Tongue (tissue), 2 donors: ENCODE data around the gene MAD2L2. TPM values are rescaled to one million over a fixed set of nuclear protein-coding genes. Genes with fewer than 3 reads are reported as not detected.

Source experiments
- DNase-seq: peaks from one replicate; pipeline ENCODE4 v3.0.0-alpha.2; 2015
- total RNA-seq: library from RNA; depleted of rRNA; stranded (reverse); fragments of >200 nt; gene quantifications from one replicate; pipeline ENCODE4 v1.2.3, GENCODE V29; 2014

MAD2L2 gene
- total RNA-seq, result 33.5 TPM

GRCh38 chr1:11681071-11681771, at the start of gene MAD2L2:
MAD2L2 (minus strand) TSS chr1:11681148; CDS start chr1:11680601, 547 bp downstream.
- DNase-seq, result peak; percentile 94

GRCh38 chr1:11730429-11730891, 49.5 kb upstream of the MAD2L2 start:
- peak; percentile 10 for DNase-seq

GRCh38 chr1:11729498-11730428, 48.8 kb upstream of the MAD2L2 start:
- DNase-seq, result no peak

GRCh38 chr1:11729155-11729497, 48.2 kb upstream of the MAD2L2 start:
- DNase-seq, result no peak

- DNase-seq, result no peak
Measured at GRCh38 chr1:11728126-11728806, 47.3 kb upstream of the MAD2L2 start.

GRCh38 chr1:11727119-11727518, 46.2 kb upstream of the MAD2L2 start:
- DNase-seq, result no peak

GRCh38 chr1:11725616-11726015, 44.7 kb upstream of the MAD2L2 start:
- no peak for DNase-seq

GRCh38 chr1:11722538-11722937, 41.6 kb upstream of the MAD2L2 start:
- peak; percentile 54 for DNase-seq

- no peak for DNase-seq
Measured at GRCh38 chr1:11721311-11721710, 40.4 kb upstream of the MAD2L2 start.

GRCh38 chr1:11720525-11720924, 39.6 kb upstream of the MAD2L2 start:
- DNase-seq, result no peak

- no peak for DNase-seq
Measured at GRCh38 chr1:11720033-11720376, 39.1 kb upstream of the MAD2L2 start.

- peak; percentile 85 for DNase-seq
Measured at GRCh38 chr1:11719313-11720032, 38.5 kb upstream of the MAD2L2 start.

GRCh38 chr1:11714831-11715575, 34.1 kb upstream of the MAD2L2 start:
- DNase-seq, result no peak

- DNase-seq, result no peak
Measured at GRCh38 chr1:11713095-11713494, 32.1 kb upstream of the MAD2L2 start.

- no peak for DNase-seq
Measured at GRCh38 chr1:11712285-11712684, 31.3 kb upstream of the MAD2L2 start.

GRCh38 chr1:11711490-11711889, 30.5 kb upstream of the MAD2L2 start:
- DNase-seq, result no peak

- no peak for DNase-seq
Measured at GRCh38 chr1:11708554-11709350, 27.8 kb upstream of the MAD2L2 start.

- peak; percentile 88 for DNase-seq
Measured at GRCh38 chr1:11707621-11708276, 26.8 kb upstream of the MAD2L2 start.

- no peak for DNase-seq
Measured at GRCh38 chr1:11706292-11706691, 25.3 kb upstream of the MAD2L2 start.

- DNase-seq, result no peak
Measured at GRCh38 chr1:11705596-11705995, 24.6 kb upstream of the MAD2L2 start.
